ENCODE data around the gene LMO1.

DNA sequence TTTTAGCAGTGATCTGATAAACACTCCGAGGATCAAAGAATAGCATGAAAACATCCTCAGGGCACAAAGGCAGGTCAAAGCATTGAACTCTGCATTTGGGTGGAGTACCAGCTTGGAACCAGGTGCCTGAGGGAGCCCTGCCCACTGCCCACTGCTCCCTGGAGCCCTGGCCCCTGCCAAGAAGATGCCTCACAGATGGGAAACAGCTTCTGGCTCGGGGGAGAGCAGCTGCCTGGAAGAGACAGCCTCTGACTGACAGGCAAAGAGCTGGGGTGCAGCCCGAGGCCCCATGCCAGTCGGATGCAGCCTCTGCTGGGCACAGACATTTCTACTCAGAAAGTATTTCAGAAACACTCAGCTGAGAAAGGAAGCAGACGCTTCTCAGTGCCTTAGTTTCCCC is 13.2 kb downstream of the LMO1 start:
- TF ChIP-seq POLR2A (IDR thresholded peaks at IDR 0.05) (no peak), EP300 (IDR thresholded peaks at IDR 0.05) (no peak)
- TF ChIP-seq, protein P1, sequence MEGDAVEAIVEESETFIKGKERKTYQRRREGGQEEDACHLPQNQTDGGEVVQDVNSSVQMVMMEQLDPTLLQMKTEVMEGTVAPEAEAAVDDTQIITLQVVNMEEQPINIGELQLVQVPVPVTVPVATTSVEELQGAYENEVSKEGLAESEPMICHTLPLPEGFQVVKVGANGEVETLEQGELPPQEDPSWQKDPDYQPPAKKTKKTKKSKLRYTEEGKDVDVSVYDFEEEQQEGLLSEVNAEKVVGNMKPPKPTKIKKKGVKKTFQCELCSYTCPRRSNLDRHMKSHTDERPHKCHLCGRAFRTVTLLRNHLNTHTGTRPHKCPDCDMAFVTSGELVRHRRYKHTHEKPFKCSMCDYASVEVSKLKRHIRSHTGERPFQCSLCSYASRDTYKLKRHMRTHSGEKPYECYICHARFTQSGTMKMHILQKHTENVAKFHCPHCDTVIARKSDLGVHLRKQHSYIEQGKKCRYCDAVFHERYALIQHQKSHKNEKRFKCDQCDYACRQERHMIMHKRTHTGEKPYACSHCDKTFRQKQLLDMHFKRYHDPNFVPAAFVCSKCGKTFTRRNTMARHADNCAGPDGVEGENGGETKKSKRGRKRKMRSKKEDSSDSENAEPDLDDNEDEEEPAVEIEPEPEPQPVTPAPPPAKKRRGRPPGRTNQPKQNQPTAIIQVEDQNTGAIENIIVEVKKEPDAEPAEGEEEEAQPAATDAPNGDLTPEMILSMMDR (IDR thresholded peaks at IDR 0.05): no peak

All from suprapubic skin (tissue), 3 donors.